ENCODE measurements around the gene CFAP90. TPM values are rescaled to one million over a fixed set of nuclear protein-coding genes. Genes with fewer than 3 reads are reported as not detected.

The CFAP90 gene
- total and polyA plus RNA-seq, 2 donors (not counting 3 experiments of a cell fraction or from before 2014, with no cell fraction given): 0.07 TPM; not detected in 1

- Histone ChIP-seq H3K27ac (ENCODE audit: insufficient read depth, low read depth, low read length) (no peak overlapping the region), H2AFZ (ENCODE audit: low read depth, low read length) (no peak overlapping the region), H3K27me3 (ENCODE audit: control insufficient read depth in 2 of 2, insufficient read depth in 2 of 2, low read length in 2 of 2) (no peaks in the 10 kb centered on the region), H3K36me3 (ENCODE audit: control insufficient read depth in 2 of 2, extremely low read depth in 1 of 2, insufficient read depth in 2 of 2, low read length in 2 of 2) (peaks cover 20 to 26% of the 10 kb centered on the region in 2 experiments), H3K4me2 (ENCODE audit: insufficient read depth, low read length) (no peak overlapping the region), H3K9me1 (replicated peaks; ENCODE audit: control insufficient read depth, extremely low read depth, insufficient read depth, low read length) (no peaks in the 10 kb centered on the region), H3K9ac (replicated peaks; ENCODE audit: extremely low read depth, insufficient read depth, low read length) (no peak overlapping the region), H3K4me3 (replicated peaks in 1 of 3; ENCODE audit: insufficient read depth in 1 of 3, low read depth in 1 of 3, low read length in 3 of 3) (no peak overlapping the region), H4K20me1 (replicated peaks; ENCODE audit: control insufficient read depth, extremely low read depth, insufficient read depth, low read length) (no peaks in the 10 kb centered on the region), H3K4me1 (ENCODE audit: control insufficient read depth, extremely low read depth, insufficient read depth, low read length) (no peaks in the 10 kb centered on the region), H3K79me2 (ENCODE audit: control insufficient read depth, insufficient read depth, low read length) (peaks cover 2% of the 10 kb centered on the region), H3K9me3 (replicated peaks; ENCODE audit: control insufficient read depth, insufficient read depth, low read length) (no peaks in the 10 kb centered on the region)
- ChIA-PET CTCF (interaction anchor here (1.7 to 1.8 kb wide), 2 partner anchors 9 to 16 kb away, joined by 6 to 8 read pairs; no protein-coding TSS in a partner anchor), POLR2A (interaction anchor here (0.6 kb wide), 1 partner anchor 1276 kb away, joined by 3 read pairs; no protein-coding TSS in a partner anchor)
- dilution Hi-C loops (cut with MboI; ENCODE audit: extremely low pct_ligation_motif_present, low sequenced_read_pairs) (no loop called here), intact Hi-C loops (cut with micrococcal nuclease) (no loop called here)
- no TSS peak for BruUV-seq (replicated peaks)
- DNase-seq (ENCODE audit: low read depth, low spot score) (no peak), FAIRE-seq (no peak)
- TF ChIP-seq GATA2 (IDR thresholded peaks at IDR 0.05; ENCODE audit: insufficient read depth, insufficient read length, low read depth, low read length) (no peak), FOS (IDR thresholded peaks at IDR 0.05; ENCODE audit: borderline replicate concordance, insufficient read depth, low read length) (no peak), EZH2 (IDR thresholded peaks at IDR 0.05; ENCODE audit: borderline replicate concordance, low read depth, low read length, severe bottlenecking) (no peak), MYC (IDR thresholded peaks at IDR 0.05; ENCODE audit: low read depth, low read length) (no peak), POLR2A (IDR thresholded peaks at IDR 0.05; ENCODE audit: low read depth, low read length) (no peak), POLR2AphosphoS5 (IDR thresholded peaks at IDR 0.05; ENCODE audit: insufficient read depth, low read depth, low read length) (no peak), JUN (IDR thresholded peaks at IDR 0.05; ENCODE audit: borderline replicate concordance, insufficient read depth, insufficient read length, low read depth) (no peak), CTCF (IDR thresholded peaks at IDR 0.05; ENCODE audit: extremely low read depth in 1 of 2, insufficient read depth in 1 of 2, low read depth in 1 of 2, low read length in 2 of 2) (no peak), MAX (IDR thresholded peaks at IDR 0.05; ENCODE audit: insufficient read depth, insufficient read length) (no peak)
Observed at GRCh38 chr5:7881091-7881490, 30.2 kb upstream of the CFAP90 start.

Data from endothelial cell of umbilical vein (primary cell).